GM23338 (cell line): Measurements from ENCODE around the gene DNAJA2.

ENCODE experiments used
- CTCF ChIP-seq, 2 experiments: fragments of 200-600 bp in 1 of 2; sonication (generic) in 1 of 2; conservative IDR thresholded peaks; 2 replicates each; pipeline versions ENCODE4 v1.5.1 to v1.6.1; 2016 to 2017; ENCODE audit warnings: antibody characterized with exemption in 2 of 2, low read depth in 2 of 2, mild to moderate bottlenecking in 2 of 2, moderate library complexity in 1 of 2
- EZH2 ChIP-seq: fragments of 200-600 bp; sonication (generic); IDR thresholded peaks from one replicate; pipeline ENCODE4 v1.8.0; 2017; ENCODE audit warnings: antibody characterized with exemption, mild to moderate bottlenecking, low read depth; ENCODE audit not compliant: unreplicated experiment
- EZH2phosphoT487 ChIP-seq: fragments of 200-600 bp; sonication (generic); IDR thresholded peaks from one replicate; pipeline ENCODE4 v1.8.1; 2018; ENCODE audit warnings: antibody characterized with exemption; ENCODE audit not compliant: unreplicated experiment
- ZNF462 ChIP-seq: fragments of 250-450 bp; sonication (Bioruptor Pico); IDR thresholded peaks from 2 replicates; pipeline ENCODE4 v1.5.0; 2020; ENCODE audit warnings: mild to moderate bottlenecking, moderate library complexity

- TF ChIP-seq CTCF (conservative IDR thresholded peaks at IDR 0.05; ENCODE audit: low read depth in 2 of 2) (no peak), ZNF462 (no peak), EZH2 (no peak), EZH2phosphoT487 (no peak)
These were observed at the start of gene DNAJA2 for GRCh38 chr16:46973207-46973995.
